GM18505 (cell line): Measurements from ENCODE around the gene HSPBP1.
"Not testable (repeated sequence)": the region's sequence is repeated elsewhere in the genome, so short reads cannot be mapped to it uniquely, and the experiment has no call there.

Experiments used
- ATAC-seq: cut with Tn5 transposase; IDR thresholded peaks from one replicate; pipeline ENCODE4 v1.9.1; 2021; ENCODE audit not compliant: unreplicated experiment
- POLR2A ChIP-seq: IDR thresholded peaks from 4 replicates; pipeline ENCODE4 v1.6.1; 2011; ENCODE audit warnings: borderline replicate concordance; ENCODE audit not compliant: insufficient read depth, insufficient read length; ENCODE audit errors: extremely low read depth

Gene HSPBP1, protein sequence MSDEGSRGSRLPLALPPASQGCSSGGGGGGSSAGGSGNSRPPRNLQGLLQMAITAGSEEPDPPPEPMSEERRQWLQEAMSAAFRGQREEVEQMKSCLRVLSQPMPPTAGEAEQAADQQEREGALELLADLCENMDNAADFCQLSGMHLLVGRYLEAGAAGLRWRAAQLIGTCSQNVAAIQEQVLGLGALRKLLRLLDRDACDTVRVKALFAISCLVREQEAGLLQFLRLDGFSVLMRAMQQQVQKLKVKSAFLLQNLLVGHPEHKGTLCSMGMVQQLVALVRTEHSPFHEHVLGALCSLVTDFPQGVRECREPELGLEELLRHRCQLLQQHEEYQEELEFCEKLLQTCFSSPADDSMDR

DNA sequence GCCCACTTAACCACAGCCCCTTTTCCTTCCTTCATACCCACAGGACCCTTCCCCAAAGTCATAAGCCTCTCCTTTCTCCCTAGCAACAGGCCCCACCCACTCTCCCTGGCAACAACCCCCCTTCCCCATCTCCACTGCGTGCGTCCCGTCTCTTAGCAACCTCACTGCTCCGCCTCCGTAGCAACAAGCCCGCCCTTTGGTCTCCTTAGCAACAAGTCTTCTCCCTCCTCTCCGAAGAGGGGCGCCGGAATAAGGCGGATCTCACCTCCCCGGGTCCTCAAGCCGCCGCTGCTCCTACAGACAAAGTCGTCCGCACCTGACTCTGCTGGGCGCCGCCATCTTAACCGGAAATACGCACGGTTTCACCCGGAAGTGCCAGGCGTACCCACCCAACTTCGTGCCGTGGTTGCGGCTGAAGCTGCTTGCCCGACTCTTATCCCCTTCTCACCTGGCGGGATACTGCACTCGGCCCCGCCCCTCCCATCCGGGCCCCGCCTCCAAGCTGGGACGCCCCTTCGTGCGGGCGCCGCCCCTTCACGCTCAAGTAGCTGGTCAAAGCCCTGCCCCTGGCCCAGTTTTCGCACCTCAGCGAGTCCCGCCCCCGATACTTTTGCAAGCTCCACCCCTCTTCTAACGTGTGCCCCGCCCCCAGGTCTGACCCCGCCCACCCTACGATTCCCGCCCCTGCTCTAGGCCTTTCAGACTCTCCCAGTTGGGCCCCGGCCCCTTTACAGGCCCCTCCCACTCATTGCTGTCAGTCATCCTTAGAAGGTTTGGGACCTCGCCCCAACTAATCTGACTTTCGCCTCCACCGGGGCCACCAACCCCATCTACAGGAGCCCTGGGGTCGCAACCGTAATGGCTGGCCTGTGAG lies at the start of gene HSPBP1:
HSPBP1 (minus strand) TSS at position 341 of the 874 bp plus-strand sequence. CDS start 502 bp downstream, outside the sequence.
- peak; percentile 62 for ATAC-seq
- peak; percentile 66 for TF ChIP-seq POLR2A

DNA sequence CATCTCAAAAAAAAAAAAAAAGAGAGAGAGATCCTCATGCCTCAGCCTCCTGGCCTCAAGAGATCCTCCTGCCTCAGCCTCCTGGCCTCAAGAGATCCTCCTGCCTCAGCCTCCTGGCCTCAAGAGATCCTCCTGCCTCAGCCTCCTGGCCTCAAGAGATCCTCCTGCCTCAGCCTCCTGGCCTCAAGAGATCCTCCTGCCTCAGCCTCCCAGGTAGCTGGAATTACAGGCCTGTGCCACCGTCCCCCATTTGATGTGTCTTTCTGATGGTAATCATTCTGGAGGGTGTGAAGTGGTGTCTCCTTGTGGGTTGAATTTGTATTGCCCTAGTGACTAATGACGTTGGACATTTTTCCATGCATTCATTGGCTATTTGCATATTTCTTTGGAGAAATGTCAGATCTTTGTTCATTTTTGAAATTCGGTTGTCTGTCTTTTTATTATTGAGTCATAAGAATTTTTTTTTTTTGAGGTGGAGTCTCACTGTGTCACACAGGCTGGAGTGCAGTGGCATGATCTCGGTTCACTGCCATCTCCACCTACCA lies 48.9 kb upstream of the HSPBP1 start:
- ATAC-seq, result not testable (repeated sequence)

DNA sequence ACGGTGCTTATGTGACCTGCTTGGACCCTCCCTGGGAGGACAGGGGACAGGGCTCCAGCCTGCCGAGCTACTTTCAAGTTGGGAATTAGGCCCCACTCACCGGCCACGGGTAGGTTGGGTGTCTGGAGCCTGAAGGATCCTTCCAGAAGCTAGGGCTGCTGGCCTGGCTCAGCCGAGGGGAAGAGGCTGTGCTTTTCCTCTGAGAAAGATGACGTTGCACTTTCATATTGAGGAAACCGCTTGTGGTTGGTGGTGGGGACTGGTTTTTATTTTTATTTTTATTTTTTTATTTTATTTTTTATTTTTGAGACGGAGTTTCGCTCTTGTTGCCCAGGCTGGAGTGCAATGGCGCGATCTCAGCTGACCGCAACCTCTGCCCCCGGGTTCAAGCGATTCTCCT lies 45.3 kb upstream of the HSPBP1 start, which contains the start of gene TMEM150B:
TMEM150B (minus strand) TSS at position 170 of the 400 bp plus-strand sequence. CDS start 4,305 bp downstream, outside the sequence.
- no peak for ATAC-seq
- no peak for TF ChIP-seq POLR2A

DNA sequence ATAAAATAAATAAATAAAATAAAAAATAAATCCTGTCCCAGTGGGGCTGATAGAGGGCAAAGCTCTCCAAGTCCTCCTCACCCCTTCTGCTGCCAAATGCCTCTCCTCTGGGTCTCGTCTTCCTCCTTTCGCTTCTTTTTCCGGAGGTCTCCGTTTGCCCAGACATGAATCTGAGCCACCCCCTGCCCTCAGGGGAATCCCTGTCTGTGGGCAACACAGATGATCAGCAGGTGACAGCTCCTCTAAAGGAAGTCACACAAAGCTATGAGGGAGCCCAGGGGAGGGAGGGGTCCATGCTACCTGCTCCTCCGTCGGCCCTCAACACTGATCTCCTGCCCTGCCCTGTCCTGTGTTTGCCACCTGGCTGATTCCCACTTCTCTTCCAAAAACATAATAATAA lies 44.8 kb upstream of the HSPBP1 start:
- ATAC-seq, result no peak
- TF ChIP-seq POLR2A, result no peak

DNA sequence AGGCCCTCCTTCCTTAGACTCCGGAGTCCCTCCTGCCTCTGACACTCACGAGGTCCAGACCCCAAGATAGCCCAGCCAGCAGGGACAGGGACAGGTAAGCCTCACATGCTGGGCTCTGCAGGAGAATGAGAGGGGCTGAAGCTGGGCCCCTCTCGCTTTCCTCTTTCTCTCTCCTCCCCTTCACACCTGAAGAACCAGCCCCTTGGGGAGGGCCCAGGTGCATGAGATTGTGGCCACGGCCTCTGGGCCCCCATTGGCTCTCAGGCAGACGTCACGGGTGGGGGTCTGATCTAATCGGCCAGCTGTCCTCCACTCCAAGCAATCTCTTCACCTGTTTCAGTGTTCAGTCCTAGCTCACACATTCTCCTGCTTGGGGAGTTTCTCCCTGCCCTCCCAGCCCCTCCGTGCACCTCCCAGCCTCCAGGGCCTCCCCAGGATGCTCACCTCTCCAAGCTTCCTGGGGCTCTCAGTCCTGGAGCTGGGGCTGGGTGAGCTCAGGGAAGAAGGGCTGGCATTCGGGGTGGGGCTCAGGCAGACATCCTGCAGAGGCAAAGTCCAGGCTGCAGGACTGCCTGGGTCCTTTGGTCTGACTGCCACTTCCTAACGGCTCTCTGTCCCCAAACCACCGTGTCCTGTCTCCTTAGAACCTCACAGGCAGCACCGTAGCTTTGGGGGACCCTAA lies 42.4 kb upstream of the HSPBP1 start:
- TF ChIP-seq POLR2A, result no peak

DNA sequence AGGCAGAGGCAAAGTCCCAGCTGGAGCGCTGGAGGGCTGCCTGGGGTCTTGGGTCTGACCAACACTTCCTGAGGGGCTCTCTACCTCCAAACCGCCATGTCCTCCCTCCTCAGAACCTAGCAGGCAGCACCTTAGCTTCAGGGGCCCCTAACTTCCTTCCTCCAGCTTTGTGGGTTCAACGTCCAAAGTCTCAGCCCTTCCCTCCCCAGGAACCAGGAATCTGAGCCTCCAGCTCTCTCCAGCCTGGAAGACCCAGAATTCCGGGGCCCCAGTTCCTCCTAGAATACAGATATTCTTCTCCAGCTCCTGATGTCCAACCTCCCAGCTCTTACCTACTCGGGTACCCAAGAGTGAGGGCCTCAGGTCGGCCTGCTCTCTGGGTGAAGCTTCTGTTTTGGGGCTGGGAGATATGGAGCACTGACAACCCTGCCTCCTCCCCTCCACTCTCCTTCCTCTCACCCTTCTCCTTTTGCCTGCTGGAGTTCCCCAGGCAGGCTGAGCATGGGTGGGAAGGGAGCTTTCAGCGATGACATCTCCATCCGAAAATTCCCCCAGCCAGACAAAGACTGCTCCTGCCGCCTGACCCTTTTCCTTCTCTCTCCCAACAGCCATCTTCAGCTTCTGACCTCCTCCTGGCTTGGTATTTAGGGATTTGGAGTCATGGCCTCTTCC lies 41.7 kb upstream of the HSPBP1 start:
- no peak for ATAC-seq
- TF ChIP-seq POLR2A, result no peak

More for the DNA sequence above, 42.4 kb upstream of the HSPBP1 start:
- no peak for ATAC-seq

DNA sequence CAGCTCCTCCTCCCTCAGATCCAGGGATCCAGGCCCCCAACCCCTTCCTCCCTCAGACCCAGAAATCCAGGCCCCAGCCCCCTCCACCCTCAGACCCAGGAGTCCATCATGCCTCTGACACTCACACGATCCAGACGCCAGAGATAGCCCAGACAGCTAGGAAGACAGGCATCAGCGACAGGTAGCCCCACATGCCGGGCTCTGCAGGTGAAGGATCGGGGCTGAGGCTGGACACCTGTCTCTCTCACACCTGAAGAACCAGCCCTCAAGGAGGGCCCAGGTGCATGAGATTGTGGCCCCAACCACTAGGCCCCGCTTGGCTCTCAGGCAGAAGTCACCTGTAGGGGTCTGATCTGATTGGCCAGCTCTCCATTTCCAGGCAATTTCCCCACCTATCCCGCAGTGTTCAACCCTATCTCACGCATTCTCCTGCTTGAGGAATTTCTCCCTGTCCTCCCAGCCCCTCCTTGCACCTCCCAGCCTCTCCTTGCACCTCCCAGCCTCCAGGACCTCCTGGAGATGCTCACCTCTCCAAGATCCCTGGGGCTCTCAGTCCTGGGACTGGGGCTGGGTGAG lies 41.0 kb upstream of the HSPBP1 start:
- ATAC-seq, result no peak
- no peak for TF ChIP-seq POLR2A

DNA sequence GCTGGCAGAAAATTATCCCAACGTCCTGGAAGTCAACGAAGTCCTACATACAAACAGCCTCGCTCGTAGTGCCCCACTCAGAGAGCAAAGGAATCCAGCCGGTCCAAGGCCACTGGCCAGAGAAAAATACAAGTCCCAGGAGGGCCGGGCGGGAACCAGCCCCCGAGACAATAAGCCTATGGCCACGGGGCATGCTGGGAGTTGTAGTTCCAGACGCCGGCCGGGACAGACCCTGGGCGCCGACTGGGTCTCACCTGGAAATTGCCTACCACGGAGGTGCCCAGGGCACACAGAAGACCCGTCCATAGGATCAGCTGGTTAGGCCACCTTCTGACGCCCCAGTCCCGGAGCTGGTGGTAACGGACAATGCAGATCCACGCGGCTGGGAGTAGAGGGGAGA lies 39.9 kb upstream of the HSPBP1 start:
- no peak for ATAC-seq
- no peak for TF ChIP-seq POLR2A

DNA sequence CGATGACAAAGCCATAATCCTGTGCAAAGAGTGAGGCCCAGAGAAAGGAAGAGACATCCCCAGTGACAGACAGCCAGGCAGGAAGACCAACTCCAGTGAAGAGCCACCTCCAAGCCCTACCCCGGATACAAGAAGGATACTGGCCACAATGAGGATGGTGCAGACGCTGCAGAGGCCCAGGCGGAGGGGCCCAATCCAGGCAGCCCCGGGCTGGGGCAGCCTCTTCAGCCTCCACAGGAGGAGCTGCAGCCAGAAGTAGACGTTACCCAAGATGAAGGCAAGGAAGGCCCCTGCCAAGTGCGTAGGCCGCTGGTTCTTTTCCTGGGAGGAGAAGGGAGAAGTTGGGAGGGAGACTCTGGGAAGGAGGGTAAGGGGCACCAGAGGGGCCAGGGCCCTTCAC lies 36.7 kb upstream of the HSPBP1 start:
- no peak for ATAC-seq
- no peak for TF ChIP-seq POLR2A

DNA sequence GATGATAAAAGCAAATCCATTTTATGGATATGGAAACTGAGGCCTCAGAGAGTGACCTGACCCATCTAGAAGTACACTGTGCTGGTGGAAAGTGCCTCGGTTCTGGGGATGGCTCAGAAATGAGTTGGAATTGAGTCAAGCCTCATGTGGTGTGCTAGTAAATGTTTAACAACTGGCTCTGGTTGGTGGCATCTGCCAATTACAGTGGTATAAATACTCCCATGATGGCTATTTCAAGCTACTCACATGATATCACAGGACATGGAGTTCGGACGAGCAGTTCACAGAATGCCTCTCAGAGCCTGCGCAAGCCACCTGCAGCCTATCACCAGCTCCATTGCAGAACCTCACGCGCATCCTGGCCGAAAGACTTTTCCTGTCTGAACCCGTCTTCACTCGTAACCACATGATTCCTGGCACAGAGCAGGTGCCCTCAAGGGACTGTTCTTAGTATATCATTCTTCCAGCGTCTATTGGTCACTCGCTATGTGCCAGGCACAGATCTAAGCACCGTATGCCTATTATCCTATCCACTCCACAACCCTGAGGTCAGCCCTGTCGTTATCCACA lies 36.1 kb upstream of the HSPBP1 start:
- no peak for ATAC-seq
- TF ChIP-seq POLR2A, result no peak

DNA sequence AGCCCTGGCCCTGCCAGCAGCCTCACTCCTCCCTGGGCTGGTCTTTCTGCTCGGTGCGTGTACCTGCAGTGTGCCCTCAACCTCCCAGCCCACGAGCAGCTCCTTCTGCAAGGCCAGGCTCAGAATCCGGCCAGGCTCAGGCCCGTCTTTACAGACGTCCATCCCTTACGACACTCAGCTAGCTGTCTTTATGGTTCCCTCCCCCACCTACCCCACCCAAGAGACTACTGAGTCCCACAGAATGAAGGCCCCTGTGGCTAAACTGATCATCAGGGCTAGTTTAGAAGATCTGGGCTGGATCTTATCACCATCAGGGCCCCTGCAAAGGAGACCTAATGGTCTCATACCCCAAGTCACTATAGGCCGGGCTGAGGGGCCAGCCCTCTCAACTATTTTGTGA lies 34.5 kb upstream of the HSPBP1 start:
- no peak for TF ChIP-seq POLR2A
- no peak for ATAC-seq

DNA sequence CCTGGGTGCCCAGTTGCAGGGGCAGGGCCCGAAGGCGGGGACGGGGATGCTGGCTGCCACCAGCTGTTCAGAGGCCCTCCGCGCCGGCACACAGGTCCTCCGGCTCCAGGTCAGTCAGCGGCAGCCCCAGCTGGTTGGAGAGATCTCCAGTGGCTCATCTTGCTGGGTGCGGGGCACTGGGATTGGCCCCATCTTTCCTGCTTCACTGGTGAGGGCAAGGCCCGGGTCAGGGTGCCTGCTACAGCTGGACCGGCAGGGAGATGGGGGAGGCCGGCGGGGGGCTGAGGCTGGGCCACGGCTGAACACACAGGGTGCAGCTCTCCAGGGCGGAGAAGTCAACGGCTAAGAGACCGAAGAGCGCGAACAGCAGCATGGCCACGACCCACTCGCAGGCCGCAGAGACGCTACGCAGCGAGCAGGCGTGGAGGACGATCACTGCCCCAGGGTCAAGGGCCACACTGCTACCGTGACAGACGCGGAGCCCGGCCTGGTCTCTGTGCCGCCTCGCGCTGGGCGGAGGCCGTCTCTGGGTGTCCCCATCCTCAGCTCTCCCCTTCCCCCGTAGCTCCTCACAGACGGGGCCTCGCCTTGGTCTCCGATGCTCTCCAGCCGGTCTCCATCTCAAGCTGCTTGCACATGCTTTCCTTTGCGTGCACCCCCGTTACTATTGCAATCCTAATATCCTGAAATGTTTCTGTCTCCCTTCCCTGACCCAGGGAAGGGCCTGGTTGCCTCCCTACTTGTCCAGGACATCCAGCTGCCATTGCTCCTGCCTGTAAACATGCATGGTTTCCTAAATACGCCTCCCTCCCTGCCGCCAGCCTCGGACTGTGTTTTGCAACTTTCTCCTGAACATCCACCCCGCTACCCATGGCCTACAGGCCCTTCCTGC lies 33.0 kb upstream of the HSPBP1 start:
- no peak for ATAC-seq
- no peak for TF ChIP-seq POLR2A

DNA sequence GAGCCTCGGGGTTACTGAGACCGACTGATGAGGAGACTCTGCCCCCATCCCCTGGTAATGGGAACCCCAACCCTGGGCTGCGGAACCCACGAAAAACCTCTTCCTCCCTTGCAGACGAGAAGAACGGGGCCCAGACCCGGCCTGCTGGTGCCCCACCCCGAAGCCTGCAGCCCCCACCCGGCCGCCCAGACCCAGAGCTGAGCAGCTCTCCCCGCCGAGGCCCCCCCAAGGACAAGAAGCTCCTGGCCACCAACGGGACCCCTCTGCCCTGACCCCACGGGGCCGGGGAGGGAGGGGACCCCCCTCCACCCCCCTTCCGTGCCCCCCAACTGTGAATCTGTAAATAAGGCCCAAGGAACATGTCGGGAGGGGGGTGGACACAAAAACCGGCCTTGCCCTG lies 31.9 kb upstream of the HSPBP1 start:
- ATAC-seq, result no peak
- TF ChIP-seq POLR2A, result no peak
